ENCODE results near the gene CDH23.

Gene CDH23

DNA sequence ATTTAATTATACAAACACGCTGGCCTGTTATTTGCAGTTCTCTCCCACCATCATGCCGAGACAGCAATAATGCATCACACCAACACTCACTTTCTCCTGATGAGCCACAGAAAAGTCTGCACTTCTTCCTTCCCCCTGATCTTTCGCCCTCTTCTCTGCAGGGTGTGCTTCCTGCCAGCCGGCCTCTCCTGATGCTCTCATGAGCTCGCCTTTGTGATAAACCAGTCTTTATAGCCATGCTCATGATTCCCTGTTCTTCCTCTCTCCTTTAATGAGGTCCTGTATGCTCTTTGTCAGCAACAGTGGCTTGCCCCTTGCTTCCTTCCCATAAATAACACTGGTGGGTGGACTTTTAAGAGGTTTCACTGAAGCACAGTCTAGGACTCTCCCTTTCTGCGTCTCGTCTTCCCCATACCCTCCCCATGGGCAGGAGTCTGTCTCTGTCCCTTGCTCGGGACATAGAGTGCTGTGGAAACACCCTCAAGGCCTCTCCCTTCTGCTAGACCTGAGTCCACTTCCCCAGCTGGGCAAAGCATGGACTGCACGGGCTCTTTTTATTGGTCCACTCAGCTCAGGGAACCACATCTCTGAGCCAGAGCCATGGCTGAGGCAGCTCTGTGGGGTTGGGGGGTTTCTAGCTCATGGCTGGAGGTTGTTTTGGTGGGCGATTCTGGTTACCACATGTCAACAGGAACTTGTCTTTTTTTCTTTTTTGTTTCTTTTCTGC is 189.0 kb downstream of the CDH23 start:
- no peak overlapping the region for H3K9ac ChIP-seq
- H3K4me3 ChIP-seq (IDR thresholded peaks at IDR 0.05; ENCODE audit: insufficient read depth, low read depth, low read length) = no peak overlapping the region
- TF ChIP-seq, protein P1, sequence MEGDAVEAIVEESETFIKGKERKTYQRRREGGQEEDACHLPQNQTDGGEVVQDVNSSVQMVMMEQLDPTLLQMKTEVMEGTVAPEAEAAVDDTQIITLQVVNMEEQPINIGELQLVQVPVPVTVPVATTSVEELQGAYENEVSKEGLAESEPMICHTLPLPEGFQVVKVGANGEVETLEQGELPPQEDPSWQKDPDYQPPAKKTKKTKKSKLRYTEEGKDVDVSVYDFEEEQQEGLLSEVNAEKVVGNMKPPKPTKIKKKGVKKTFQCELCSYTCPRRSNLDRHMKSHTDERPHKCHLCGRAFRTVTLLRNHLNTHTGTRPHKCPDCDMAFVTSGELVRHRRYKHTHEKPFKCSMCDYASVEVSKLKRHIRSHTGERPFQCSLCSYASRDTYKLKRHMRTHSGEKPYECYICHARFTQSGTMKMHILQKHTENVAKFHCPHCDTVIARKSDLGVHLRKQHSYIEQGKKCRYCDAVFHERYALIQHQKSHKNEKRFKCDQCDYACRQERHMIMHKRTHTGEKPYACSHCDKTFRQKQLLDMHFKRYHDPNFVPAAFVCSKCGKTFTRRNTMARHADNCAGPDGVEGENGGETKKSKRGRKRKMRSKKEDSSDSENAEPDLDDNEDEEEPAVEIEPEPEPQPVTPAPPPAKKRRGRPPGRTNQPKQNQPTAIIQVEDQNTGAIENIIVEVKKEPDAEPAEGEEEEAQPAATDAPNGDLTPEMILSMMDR (conservative IDR thresholded peaks at IDR 0.05; ENCODE audit: low read depth, low read length) = no peak
- H2AFZ ChIP-seq (ENCODE audit: low read depth) = no peak overlapping the region
- no peaks in the 10 kb centered on the region for H4K20me1 ChIP-seq (ENCODE audit: insufficient read depth)
- H3K4me1 ChIP-seq (ENCODE audit: low read depth, poor library complexity, severe bottlenecking) = no peaks in the 10 kb centered on the region
- peaks cover 78% of the 10 kb centered on the region; the same call in 1 of the 2 replicates for H3K27me3 ChIP-seq (ENCODE audit: insufficient read depth, low read depth)
- H3K79me2 ChIP-seq (ENCODE audit: insufficient read depth, low read depth) = no peaks in the 10 kb centered on the region
- H3K36me3 ChIP-seq (ENCODE audit: insufficient read depth) = no peaks in the 10 kb centered on the region
- H3K27ac ChIP-seq = no peak overlapping the region
- no peak overlapping the region for H3K4me2 ChIP-seq

DNA sequence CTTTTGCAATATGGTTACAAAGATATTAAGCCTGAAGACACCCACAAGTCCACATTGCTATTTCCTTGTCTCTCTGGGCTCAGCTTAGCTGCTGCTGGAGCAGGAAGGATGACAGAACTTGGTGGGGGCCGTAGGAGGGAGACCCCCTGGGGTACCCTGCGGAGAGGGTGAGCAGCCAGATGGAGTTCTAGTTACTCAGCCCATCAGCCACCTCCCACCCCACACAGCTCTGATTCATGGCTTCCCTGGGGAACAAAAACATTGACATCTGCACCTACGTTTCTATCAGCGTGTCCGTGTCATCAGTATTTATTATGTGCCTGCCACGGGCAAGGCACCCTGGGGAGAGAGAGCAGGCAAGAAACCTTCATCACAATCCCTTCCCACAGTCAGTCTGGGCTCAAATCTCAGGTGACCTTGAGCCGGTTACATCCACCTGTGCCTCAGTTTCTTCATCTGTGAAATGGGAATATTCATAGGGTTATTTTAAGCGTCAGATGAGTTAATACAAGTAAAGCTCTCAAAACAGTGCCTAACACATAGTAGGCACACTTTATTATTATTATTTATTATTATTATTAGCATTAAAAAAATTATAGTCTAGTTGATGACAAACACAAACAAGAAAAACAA is 191.3 kb downstream of the CDH23 start:
- Histone ChIP-seq H3K27me3 (ENCODE audit: insufficient read depth, low read depth) (peaks cover 78% of the 10 kb centered on the region), H3K4me1 (ENCODE audit: low read depth, poor library complexity, severe bottlenecking) (no peaks in the 10 kb centered on the region)
- TF ChIP-seq, protein P1 (conservative IDR thresholded peaks at IDR 0.05; ENCODE audit: low read depth, low read length) = no peak

GRCh38 chr10:71588685-71589084 is 192.0 kb downstream of the CDH23 start:
- Histone ChIP-seq H3K36me3 (ENCODE audit: insufficient read depth) (no peaks in the 10 kb centered on the region), H3K4me3 (IDR thresholded peaks at IDR 0.05; ENCODE audit: insufficient read depth, low read depth, low read length) (no peak overlapping the region), H3K79me2 (ENCODE audit: insufficient read depth, low read depth) (no peaks in the 10 kb centered on the region), H3K4me2 (no peak overlapping the region), H3K4me1 (ENCODE audit: low read depth, poor library complexity, severe bottlenecking) (no peaks in the 10 kb centered on the region), H4K20me1 (ENCODE audit: insufficient read depth) (no peaks in the 10 kb centered on the region), H3K27me3 (ENCODE audit: insufficient read depth, low read depth) (peaks cover 81% of the 10 kb centered on the region), H2AFZ (ENCODE audit: low read depth) (no peak overlapping the region), H3K9ac (no peak overlapping the region), H3K27ac (no peak overlapping the region)
- TF ChIP-seq, protein P1 (conservative IDR thresholded peaks at IDR 0.05; ENCODE audit: low read depth, low read length) = no peak

More for the DNA sequence above, 191.3 kb downstream of the CDH23 start:
- H3K4me2 ChIP-seq = no peak overlapping the region
- no peak overlapping the region for H3K9ac ChIP-seq
- H3K4me3 ChIP-seq (IDR thresholded peaks at IDR 0.05; ENCODE audit: insufficient read depth, low read depth, low read length) = no peak overlapping the region
- H4K20me1 ChIP-seq (ENCODE audit: insufficient read depth) = no peaks in the 10 kb centered on the region
- H3K36me3 ChIP-seq (ENCODE audit: insufficient read depth) = no peaks in the 10 kb centered on the region
- H3K27ac ChIP-seq = no peak overlapping the region
- no peaks in the 10 kb centered on the region for H3K79me2 ChIP-seq (ENCODE audit: insufficient read depth, low read depth)
- H2AFZ ChIP-seq (ENCODE audit: low read depth) = no peak overlapping the region

- H3K4me2 ChIP-seq = no peak overlapping the region
- H3K4me3 ChIP-seq (IDR thresholded peaks at IDR 0.05; ENCODE audit: insufficient read depth, low read depth, low read length) = no peak overlapping the region
- no peak overlapping the region for H3K9ac ChIP-seq
- peaks cover 78% of the 10 kb centered on the region for H3K27me3 ChIP-seq (ENCODE audit: insufficient read depth, low read depth)
- no peak overlapping the region for H2AFZ ChIP-seq (ENCODE audit: low read depth)
- H3K27ac ChIP-seq = no peak overlapping the region
- no peaks in the 10 kb centered on the region for H3K36me3 ChIP-seq (ENCODE audit: insufficient read depth)
- TF ChIP-seq, protein P1 (conservative IDR thresholded peaks at IDR 0.05; ENCODE audit: low read depth, low read length) = no peak
- H3K4me1 ChIP-seq (ENCODE audit: low read depth, poor library complexity, severe bottlenecking) = no peaks in the 10 kb centered on the region
- no peaks in the 10 kb centered on the region for H4K20me1 ChIP-seq (ENCODE audit: insufficient read depth)
- no peaks in the 10 kb centered on the region for H3K79me2 ChIP-seq (ENCODE audit: insufficient read depth, low read depth)
Measured at GRCh38 chr10:71589617-71590551, 193.2 kb downstream of the CDH23 start.
